ENCODE results near the gene UGT1A7.

UGT1A7 gene

GRCh38 chr2:233769260-233769659, 87.6 kb downstream of the UGT1A7 start:
- H3K4me1 ChIP-seq (ENCODE audit: insufficient read depth, low read length), result no peaks in the 10 kb centered on the region
- 96% methylated on average over 9 of the region's 9 CpGs for WGBS
- H3K27ac ChIP-seq (ENCODE audit: low read depth, low read length), result no peak overlapping the region
- H3K4me3 ChIP-seq (ENCODE audit: low read length), result no peak overlapping the region
- H3K9ac ChIP-seq (ENCODE audit: low read depth, low read length), result no peak overlapping the region
- no peaks in the 10 kb centered on the region for H3K9me3 ChIP-seq (ENCODE audit: insufficient read depth, low read depth, low read length)
- no peaks in the 10 kb centered on the region for H3K27me3 ChIP-seq (ENCODE audit: insufficient read depth, low read length)
- no peaks in the 10 kb centered on the region for H3K36me3 ChIP-seq (ENCODE audit: insufficient read depth, low read length)

- WGBS, result 90% methylated on average over 16 of the region's 16 CpGs
Measured at GRCh38 chr2:233772153-233772552, 90.5 kb downstream of the UGT1A7 start.

GRCh38 chr2:233772583-233772982, 90.9 kb downstream of the UGT1A7 start:
- H3K4me1 ChIP-seq (ENCODE audit: insufficient read depth, low read length), result no peaks in the 10 kb centered on the region
- no peaks in the 10 kb centered on the region for H3K27me3 ChIP-seq (ENCODE audit: insufficient read depth, low read length)
- H3K27ac ChIP-seq (ENCODE audit: low read depth, low read length), result no peak overlapping the region
- WGBS, result 90% methylated on average over 5 of the region's 5 CpGs
- H3K9me3 ChIP-seq (ENCODE audit: insufficient read depth, low read depth, low read length), result no peaks in the 10 kb centered on the region
- H3K36me3 ChIP-seq (ENCODE audit: insufficient read depth, low read length), result no peaks in the 10 kb centered on the region
- H3K4me3 ChIP-seq (ENCODE audit: low read length), result no peak overlapping the region
- H3K9ac ChIP-seq (ENCODE audit: low read depth, low read length), result no peak overlapping the region

More at GRCh38 chr2:233772153-233772552, 90.5 kb downstream of the UGT1A7 start:
- no peak overlapping the region for H3K9ac ChIP-seq (ENCODE audit: low read depth, low read length)
- no peaks in the 10 kb centered on the region for H3K9me3 ChIP-seq (ENCODE audit: insufficient read depth, low read depth, low read length)
- H3K4me3 ChIP-seq (ENCODE audit: low read length), result no peak overlapping the region
- H3K27ac ChIP-seq (ENCODE audit: low read depth, low read length), result no peak overlapping the region
- H3K4me1 ChIP-seq (ENCODE audit: insufficient read depth, low read length), result no peaks in the 10 kb centered on the region
- no peaks in the 10 kb centered on the region for H3K36me3 ChIP-seq (ENCODE audit: insufficient read depth, low read length)
- no peaks in the 10 kb centered on the region for H3K27me3 ChIP-seq (ENCODE audit: insufficient read depth, low read length)

GRCh38 chr2:233773854-233774253, 92.2 kb downstream of the UGT1A7 start:
- Histone ChIP-seq H3K27ac (ENCODE audit: low read depth, low read length) (no peak overlapping the region), H3K4me3 (ENCODE audit: low read length) (no peak overlapping the region), H3K4me1 (ENCODE audit: insufficient read depth, low read length) (no peaks in the 10 kb centered on the region), H3K27me3 (ENCODE audit: insufficient read depth, low read length) (no peaks in the 10 kb centered on the region), H3K9ac (ENCODE audit: low read depth, low read length) (no peak overlapping the region), H3K9me3 (ENCODE audit: insufficient read depth, low read depth, low read length) (no peaks in the 10 kb centered on the region), H3K36me3 (ENCODE audit: insufficient read depth, low read length) (no peaks in the 10 kb centered on the region)
- 96% methylated on average over 5 of the region's 5 CpGs for WGBS

GRCh38 chr2:233775414-233775813, 93.7 kb downstream of the UGT1A7 start:
- no peak overlapping the region for H3K27ac ChIP-seq (ENCODE audit: low read depth, low read length)
- no peak overlapping the region for H3K9ac ChIP-seq (ENCODE audit: low read depth, low read length)
- no peak overlapping the region for H3K4me3 ChIP-seq (ENCODE audit: low read length)
- WGBS, result 95% methylated on average over 6 of the region's 6 CpGs
- no peaks in the 10 kb centered on the region for H3K27me3 ChIP-seq (ENCODE audit: insufficient read depth, low read length)
- H3K9me3 ChIP-seq (ENCODE audit: insufficient read depth, low read depth, low read length), result no peaks in the 10 kb centered on the region
- H3K36me3 ChIP-seq (ENCODE audit: insufficient read depth, low read length), result no peaks in the 10 kb centered on the region
- H3K4me1 ChIP-seq (ENCODE audit: insufficient read depth, low read length), result no peaks in the 10 kb centered on the region

GRCh38 chr2:233778030-233778429, 96.3 kb downstream of the UGT1A7 start, which contains the start of gene MROH2A:
Gene MROH2A, plus strand, starts transcription at chr2:233778330. Its CDS starts 1,029 bp downstream, at chr2:233779359.
- no peak within 1 kb of the TSS for H3K27ac ChIP-seq (ENCODE audit: low read depth, low read length)
- no peaks in the 10 kb centered on the region for H3K9me3 ChIP-seq (ENCODE audit: insufficient read depth, low read depth, low read length)
- no peaks in the 10 kb centered on the region for H3K36me3 ChIP-seq (ENCODE audit: insufficient read depth, low read length)
- H3K4me3 ChIP-seq (ENCODE audit: low read length), result no peak within 1 kb of the TSS
- H3K4me1 ChIP-seq (ENCODE audit: insufficient read depth, low read length), result no peaks in the 10 kb centered on the region
- 91% methylated on average over 2 of the region's 2 CpGs for WGBS
- no peaks in the 10 kb centered on the region for H3K27me3 ChIP-seq (ENCODE audit: insufficient read depth, low read length)
- no peak within 1 kb of the TSS for H3K9ac ChIP-seq (ENCODE audit: low read depth, low read length)

GRCh38 chr2:233779722-233780121, 98.0 kb downstream of the UGT1A7 start:
- H3K9me3 ChIP-seq (ENCODE audit: insufficient read depth, low read depth, low read length), result no peaks in the 10 kb centered on the region
- no peaks in the 10 kb centered on the region for H3K36me3 ChIP-seq (ENCODE audit: insufficient read depth, low read length)
- H3K9ac ChIP-seq (ENCODE audit: low read depth, low read length), result no peak overlapping the region
- H3K4me3 ChIP-seq (ENCODE audit: low read length), result no peak overlapping the region
- no peaks in the 10 kb centered on the region for H3K27me3 ChIP-seq (ENCODE audit: insufficient read depth, low read length)
- 94% methylated on average over 4 of the region's 4 CpGs for WGBS
- no peaks in the 10 kb centered on the region for H3K4me1 ChIP-seq (ENCODE audit: insufficient read depth, low read length)
- no peak overlapping the region for H3K27ac ChIP-seq (ENCODE audit: low read depth, low read length)

- Histone ChIP-seq H3K4me1 (ENCODE audit: insufficient read depth, low read length) (no peaks in the 10 kb centered on the region), H3K4me3 (ENCODE audit: low read length) (no peak overlapping the region), H3K27me3 (ENCODE audit: insufficient read depth, low read length) (no peaks in the 10 kb centered on the region), H3K9me3 (ENCODE audit: insufficient read depth, low read depth, low read length) (no peaks in the 10 kb centered on the region), H3K9ac (ENCODE audit: low read depth, low read length) (no peak overlapping the region), H3K36me3 (ENCODE audit: insufficient read depth, low read length) (no peaks in the 10 kb centered on the region), H3K27ac (ENCODE audit: low read depth, low read length) (no peak overlapping the region)
- WGBS, result 100% methylated on average over 1 of the region's 4 CpGs
Measured at GRCh38 chr2:233780771-233781170, 99.1 kb downstream of the UGT1A7 start.

GRCh38 chr2:233789554-233789953, 107.9 kb downstream of the UGT1A7 start:
- H3K4me1 ChIP-seq (ENCODE audit: insufficient read depth, low read length), result no peaks in the 10 kb centered on the region
- H3K36me3 ChIP-seq (ENCODE audit: insufficient read depth, low read length), result no peaks in the 10 kb centered on the region
- H3K9ac ChIP-seq (ENCODE audit: low read depth, low read length), result no peak overlapping the region
- H3K27ac ChIP-seq (ENCODE audit: low read depth, low read length), result no peak overlapping the region
- no peaks in the 10 kb centered on the region for H3K9me3 ChIP-seq (ENCODE audit: insufficient read depth, low read depth, low read length)
- WGBS, result 94% methylated on average over 7 of the region's 7 CpGs
- H3K4me3 ChIP-seq (ENCODE audit: low read length), result no peak overlapping the region
- H3K27me3 ChIP-seq (ENCODE audit: insufficient read depth, low read length), result no peaks in the 10 kb centered on the region

GRCh38 chr2:233791151-233791882, 109.6 kb downstream of the UGT1A7 start:
- Histone ChIP-seq H3K27ac (ENCODE audit: low read depth, low read length) (no peak overlapping the region), H3K4me1 (ENCODE audit: insufficient read depth, low read length) (no peaks in the 10 kb centered on the region), H3K9ac (ENCODE audit: low read depth, low read length) (no peak overlapping the region), H3K36me3 (ENCODE audit: insufficient read depth, low read length) (no peaks in the 10 kb centered on the region), H3K9me3 (ENCODE audit: insufficient read depth, low read depth, low read length) (no peaks in the 10 kb centered on the region), H3K4me3 (ENCODE audit: low read length) (no peak overlapping the region), H3K27me3 (ENCODE audit: insufficient read depth, low read length) (no peaks in the 10 kb centered on the region)
- 92% methylated on average over 18 of the region's 18 CpGs for WGBS

GRCh38 chr2:233791883-233792329, 110.2 kb downstream of the UGT1A7 start:
- no peaks in the 10 kb centered on the region for H3K36me3 ChIP-seq (ENCODE audit: insufficient read depth, low read length)
- WGBS, result 94% methylated on average over 9 of the region's 9 CpGs
- H3K4me1 ChIP-seq (ENCODE audit: insufficient read depth, low read length), result no peaks in the 10 kb centered on the region
- H3K9me3 ChIP-seq (ENCODE audit: insufficient read depth, low read depth, low read length), result no peaks in the 10 kb centered on the region
- H3K9ac ChIP-seq (ENCODE audit: low read depth, low read length), result no peak overlapping the region
- no peaks in the 10 kb centered on the region for H3K27me3 ChIP-seq (ENCODE audit: insufficient read depth, low read length)
- H3K4me3 ChIP-seq (ENCODE audit: low read length), result no peak overlapping the region
- no peak overlapping the region for H3K27ac ChIP-seq (ENCODE audit: low read depth, low read length)

- no peak overlapping the region for H3K4me3 ChIP-seq (ENCODE audit: low read length)
- H3K4me1 ChIP-seq (ENCODE audit: insufficient read depth, low read length), result no peaks in the 10 kb centered on the region
- H3K27ac ChIP-seq (ENCODE audit: low read depth, low read length), result no peak overlapping the region
- H3K9ac ChIP-seq (ENCODE audit: low read depth, low read length), result no peak overlapping the region
- H3K9me3 ChIP-seq (ENCODE audit: insufficient read depth, low read depth, low read length), result no peaks in the 10 kb centered on the region
- WGBS, result 93% methylated on average over 7 of the region's 7 CpGs
- no peaks in the 10 kb centered on the region for H3K36me3 ChIP-seq (ENCODE audit: insufficient read depth, low read length)
- no peaks in the 10 kb centered on the region for H3K27me3 ChIP-seq (ENCODE audit: insufficient read depth, low read length)
Measured at GRCh38 chr2:233792720-233793119, 111.0 kb downstream of the UGT1A7 start.
